ENCODE results near the gene USP10.

The USP10 gene

DNA sequence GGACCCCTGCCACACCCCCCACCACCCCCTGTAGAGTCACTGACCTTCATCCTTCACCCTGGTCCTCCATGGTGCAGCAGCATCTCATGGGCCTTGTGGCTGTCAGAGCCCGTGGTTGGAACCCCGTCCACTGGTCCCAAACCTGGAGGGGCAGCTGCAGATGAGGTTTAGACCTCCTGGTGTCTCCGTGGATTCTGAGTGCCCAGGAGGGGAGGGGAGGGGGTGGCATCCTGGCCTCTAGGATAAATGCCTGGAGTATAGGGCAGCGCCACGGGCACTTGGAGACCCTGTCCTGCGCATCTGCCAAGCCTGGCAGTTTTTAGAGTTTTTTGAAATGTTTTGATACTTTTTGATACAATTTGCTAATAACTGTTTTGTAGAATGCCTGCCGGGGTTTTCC lies 34.0 kb upstream of the USP10 start:
- no peak overlapping the region for H3K27ac ChIP-seq

DNA sequence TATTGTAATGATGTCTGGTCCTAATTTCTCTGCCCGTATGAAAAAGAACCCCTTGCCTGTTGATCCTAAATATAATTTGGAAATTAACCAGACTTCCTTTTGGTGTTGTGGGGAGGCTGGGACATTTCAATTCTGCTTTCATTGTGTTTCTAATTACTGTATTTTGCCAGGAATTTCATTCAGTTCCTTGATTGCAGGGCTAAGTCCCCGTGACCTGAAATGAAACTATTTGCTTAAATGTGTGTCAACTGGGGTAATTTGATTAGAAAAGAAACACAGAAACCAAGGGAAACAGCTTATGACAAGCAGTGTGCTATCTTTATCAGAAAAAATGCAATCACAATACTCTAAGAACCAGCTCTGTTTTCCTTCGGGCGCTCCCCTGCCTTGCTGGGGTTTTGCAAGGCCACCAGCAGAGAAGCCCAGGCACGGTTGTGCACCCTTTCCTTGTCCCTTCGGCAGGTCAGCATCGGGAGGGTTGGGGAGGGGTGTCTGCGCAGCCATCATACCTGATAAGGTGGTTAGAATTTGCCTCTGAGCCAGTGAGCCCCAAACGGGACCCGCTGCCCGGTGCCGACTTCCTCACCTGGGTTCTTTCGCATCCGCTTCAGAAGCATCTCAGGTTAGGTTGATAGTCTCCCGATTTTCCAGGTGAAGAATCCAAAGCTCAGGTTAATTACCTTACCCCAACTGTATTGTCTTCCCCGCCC lies 32.0 kb upstream of the USP10 start:
- TF ChIP-seq, protein P1, sequence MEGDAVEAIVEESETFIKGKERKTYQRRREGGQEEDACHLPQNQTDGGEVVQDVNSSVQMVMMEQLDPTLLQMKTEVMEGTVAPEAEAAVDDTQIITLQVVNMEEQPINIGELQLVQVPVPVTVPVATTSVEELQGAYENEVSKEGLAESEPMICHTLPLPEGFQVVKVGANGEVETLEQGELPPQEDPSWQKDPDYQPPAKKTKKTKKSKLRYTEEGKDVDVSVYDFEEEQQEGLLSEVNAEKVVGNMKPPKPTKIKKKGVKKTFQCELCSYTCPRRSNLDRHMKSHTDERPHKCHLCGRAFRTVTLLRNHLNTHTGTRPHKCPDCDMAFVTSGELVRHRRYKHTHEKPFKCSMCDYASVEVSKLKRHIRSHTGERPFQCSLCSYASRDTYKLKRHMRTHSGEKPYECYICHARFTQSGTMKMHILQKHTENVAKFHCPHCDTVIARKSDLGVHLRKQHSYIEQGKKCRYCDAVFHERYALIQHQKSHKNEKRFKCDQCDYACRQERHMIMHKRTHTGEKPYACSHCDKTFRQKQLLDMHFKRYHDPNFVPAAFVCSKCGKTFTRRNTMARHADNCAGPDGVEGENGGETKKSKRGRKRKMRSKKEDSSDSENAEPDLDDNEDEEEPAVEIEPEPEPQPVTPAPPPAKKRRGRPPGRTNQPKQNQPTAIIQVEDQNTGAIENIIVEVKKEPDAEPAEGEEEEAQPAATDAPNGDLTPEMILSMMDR (conservative IDR thresholded peaks at IDR 0.05), result no peak
- H3K27ac ChIP-seq, result no peak overlapping the region

More for the DNA sequence above, 34.0 kb upstream of the USP10 start:
- TF ChIP-seq, protein P1 (conservative IDR thresholded peaks at IDR 0.05), result no peak

DNA sequence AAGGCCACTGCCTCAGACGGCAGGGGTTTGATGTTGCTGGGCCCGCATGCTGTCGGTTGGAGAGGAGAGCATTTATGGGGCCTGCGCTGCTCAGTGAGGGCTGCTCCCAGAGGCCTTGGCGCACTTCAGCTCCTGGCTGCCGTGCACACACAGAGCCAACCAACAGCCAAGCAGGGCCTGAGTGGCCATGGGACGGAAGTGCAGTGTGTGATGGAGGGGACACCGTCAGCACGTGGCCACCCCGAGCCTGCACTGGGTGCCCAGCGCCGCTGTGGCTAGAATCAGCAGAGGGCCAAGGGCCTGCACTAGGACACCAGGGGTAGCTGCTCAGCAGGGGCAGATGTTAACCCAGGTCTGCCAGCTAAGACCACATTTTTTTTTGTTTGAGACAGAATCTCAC lies 29.7 kb upstream of the USP10 start:
- TF ChIP-seq, protein P1 (conservative IDR thresholded peaks at IDR 0.05), result no peak
- H3K27ac ChIP-seq, result no peak overlapping the region

DNA sequence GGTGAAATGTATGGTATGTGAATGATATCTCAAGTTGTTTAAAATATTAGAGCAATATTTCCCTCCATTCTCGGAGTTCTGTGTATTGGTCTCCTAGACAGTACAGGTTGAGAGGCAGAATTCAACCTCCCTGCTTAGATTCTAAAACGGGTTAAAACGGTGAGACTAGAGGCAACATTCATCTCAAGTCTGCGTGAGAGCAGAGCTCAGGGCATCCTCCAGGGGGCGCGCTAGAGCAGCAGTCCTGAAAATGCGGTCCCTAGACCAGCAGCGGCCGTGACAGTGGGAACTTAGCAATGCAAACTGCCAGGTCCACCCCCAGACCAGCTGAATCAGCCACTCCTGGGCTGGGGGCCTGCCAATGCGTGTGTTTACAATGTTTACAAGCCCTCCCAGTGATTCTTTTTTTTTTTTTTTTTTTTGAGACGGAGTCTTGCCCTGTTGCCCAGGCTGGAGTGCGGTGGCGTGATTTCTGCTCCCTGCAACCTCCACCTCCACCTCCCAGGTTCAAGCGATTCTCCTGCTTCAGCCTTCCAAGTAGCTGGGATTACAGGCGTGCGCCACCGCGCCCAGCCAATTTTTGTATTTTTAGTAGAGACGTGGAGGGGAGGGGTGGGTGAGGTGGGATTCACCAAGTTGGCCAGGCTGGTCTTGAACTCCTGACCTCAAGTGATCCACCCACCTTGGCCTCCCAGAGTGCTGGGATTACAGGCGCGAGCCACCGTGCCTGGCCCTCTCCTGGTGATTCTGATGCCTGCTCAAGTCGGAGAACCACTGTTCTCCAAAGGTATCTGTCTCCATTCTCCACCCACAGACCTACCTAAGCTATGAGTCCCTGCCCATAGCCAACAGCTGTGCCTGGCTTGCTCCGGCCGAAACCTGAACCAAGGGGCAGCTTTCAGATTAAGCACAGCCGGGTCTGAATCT lies 27.3 kb upstream of the USP10 start:
- H3K27ac ChIP-seq, result no peak overlapping the region
- TF ChIP-seq, protein P1 (conservative IDR thresholded peaks at IDR 0.05), result peak; percentile 79

DNA sequence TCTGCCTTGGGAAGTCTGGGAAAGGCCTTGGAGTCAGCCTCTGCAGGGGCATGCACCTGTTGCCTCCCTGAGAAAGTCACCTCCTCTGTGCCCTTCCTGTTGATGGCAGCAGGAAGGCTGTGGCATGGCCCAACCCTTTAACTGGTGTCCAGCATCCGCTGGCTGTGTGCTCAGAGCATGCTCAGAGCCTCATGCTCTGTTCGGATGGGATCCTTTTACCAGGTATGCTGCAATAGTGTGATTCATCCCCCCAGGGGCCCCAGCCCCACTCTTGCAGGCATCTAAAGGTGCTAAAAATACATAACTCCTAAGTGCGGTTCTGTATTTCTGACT lies 26.6 kb upstream of the USP10 start:
- TF ChIP-seq, protein P1 (conservative IDR thresholded peaks at IDR 0.05), result no peak
- H3K27ac ChIP-seq, result no peak overlapping the region

DNA sequence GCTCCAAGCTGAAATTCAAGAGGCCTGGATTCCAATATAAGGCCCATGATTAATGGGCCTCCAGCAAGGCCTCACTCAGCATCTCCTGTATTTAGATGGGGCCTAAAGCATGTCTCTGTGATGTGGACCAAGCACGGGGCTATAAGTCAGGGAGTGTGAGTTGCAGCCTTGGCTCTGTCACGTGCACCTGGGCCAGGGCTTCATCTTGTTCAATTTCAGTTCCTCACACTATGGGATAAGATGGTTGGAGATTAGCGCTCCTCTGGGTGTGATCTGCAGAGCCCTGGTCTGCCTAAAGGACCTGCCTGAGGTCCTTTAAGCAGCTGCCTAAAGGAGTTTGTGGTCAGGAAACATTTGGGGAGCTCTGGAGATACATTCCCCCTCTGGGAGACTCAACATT lies 26.2 kb upstream of the USP10 start:
- no peak overlapping the region for H3K27ac ChIP-seq
- TF ChIP-seq, protein P1 (conservative IDR thresholded peaks at IDR 0.05), result no peak

DNA sequence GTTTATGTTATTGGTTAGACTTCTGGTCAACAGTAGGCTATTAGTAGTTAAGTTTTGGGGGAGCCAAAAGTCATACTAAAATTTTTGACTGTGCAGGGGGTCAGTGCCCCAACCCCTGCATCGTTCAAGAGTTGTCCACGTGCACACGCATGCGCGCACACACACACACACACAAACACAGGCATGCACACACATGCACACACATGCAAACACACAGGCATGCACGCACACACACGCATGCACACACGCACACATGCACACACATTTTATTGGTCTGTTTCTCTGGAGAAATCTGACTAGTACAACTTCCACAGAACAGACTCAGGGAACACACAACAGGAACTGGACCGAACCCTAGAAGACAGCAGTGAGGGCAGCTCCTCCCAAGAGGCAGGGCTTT lies 24.4 kb upstream of the USP10 start:
- TF ChIP-seq, protein P1 (conservative IDR thresholded peaks at IDR 0.05), result no peak
- H3K27ac ChIP-seq, result no peak overlapping the region
